Thymus (tissue), 11 donors: Measurements from ENCODE around the gene SLC9A1. TPM values are rescaled to one million over a fixed set of nuclear protein-coding genes. Genes with fewer than 3 reads are reported as not detected.
"Not testable (repeated sequence)": the region's sequence is repeated elsewhere in the genome, so short reads cannot be mapped to it uniquely, and the experiment has no call there.

ENCODE experiments used
- DNase-seq, 9 donors: peaks; one replicate each; pipeline ENCODE4 v3.0.0-alpha.2; 2013; ENCODE audit warnings: low spot score in 9 of 9, low read depth in 6 of 9, missing footprints in 1 of 9
- H3K27ac ChIP-seq, 2 donors: one replicate each; pipeline ENCODE4 v1.5.1; 2013; ENCODE audit warnings: control low read depth in 1 of 2, low read depth in 1 of 2, low read length in 1 of 2, mild to moderate bottlenecking in 1 of 2, moderate library complexity in 1 of 2
- H3K27me3 ChIP-seq, 2 donors: one replicate each; pipeline ENCODE4 v1.5.1; 2013; ENCODE audit warnings: low read length in 1 of 2; ENCODE audit not compliant: control insufficient read depth in 2 of 2, insufficient read depth in 1 of 2
- H3K36me3 ChIP-seq, 2 donors: one replicate each; pipeline ENCODE4 v1.5.1; 2013; ENCODE audit warnings: low read length in 1 of 2, mild to moderate bottlenecking in 1 of 2, moderate library complexity in 1 of 2; ENCODE audit not compliant: control insufficient read depth in 2 of 2, insufficient read depth in 2 of 2
- H3K4me1 ChIP-seq, 2 donors: one replicate each; pipeline ENCODE4 v1.5.1; 2013; ENCODE audit warnings: low read length in 2 of 2; ENCODE audit not compliant: control insufficient read depth in 2 of 2, insufficient read depth in 2 of 2
- H3K4me3 ChIP-seq, 2 donors: one replicate each; pipeline ENCODE4 v1.5.1; 2013; ENCODE audit warnings: low read length in 2 of 2, control low read depth in 1 of 2, mild to moderate bottlenecking in 1 of 2
- H3K9me3 ChIP-seq, 2 donors: one replicate each; pipeline ENCODE4 v1.5.1; 2013; ENCODE audit warnings: low read length in 1 of 2, mild to moderate bottlenecking in 1 of 2; ENCODE audit not compliant: control insufficient read depth in 2 of 2, insufficient read depth in 1 of 2
- WGBS: extraction: QIAGEN DNeasy Blood & Tissue Kit; methylation state at CpG from one replicate; pipeline ENCODE4 v1.1.7; 2013; 5-methylcytosine and 5-hydroxymethylcytosine counted together
- polyA plus RNA-seq: library from polyadenylated mRNA; stranded (reverse); fragments of 200-250 nt; gene quantifications from one replicate; pipeline ENCODE4 v1.2.3, GENCODE V29; 2013
- total RNA-seq: library from RNA; stranded (reverse); fragments of 120-200 nt; gene quantifications from one replicate; pipeline ENCODE4 v1.2.4, GENCODE V29; 2013
- donor health status: healthy.

Gene SLC9A1
- total and polyA plus RNA-seq, 2 donors: 1.7 to 11.1 TPM

DNA sequence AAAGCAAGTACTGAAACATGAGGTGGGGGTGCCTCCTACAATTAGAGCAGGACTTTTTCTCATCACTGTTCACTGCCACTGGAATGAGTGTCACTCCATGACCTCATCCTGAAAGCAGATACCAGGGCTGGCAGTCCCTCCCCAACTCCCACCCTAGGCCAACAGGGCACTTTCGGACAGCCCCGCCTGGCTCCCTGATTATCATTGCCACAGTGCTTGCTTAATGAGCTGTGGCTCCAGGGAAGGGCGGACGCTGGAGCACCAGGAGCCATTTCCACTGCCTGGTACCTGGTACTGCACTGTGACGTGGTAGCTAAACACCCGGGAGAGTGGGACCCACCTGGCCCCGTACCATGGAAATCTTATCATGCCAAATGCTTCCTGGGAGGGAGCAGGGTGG is 22.3 kb downstream of the SLC9A1 start:
- H3K9me3 ChIP-seq: no peaks in the 10 kb centered on the region
- no peak for DNase-seq
- H3K36me3 ChIP-seq: peaks cover 14 to 15% of the 10 kb centered on the region in 2 donors
- no peak overlapping the region for H3K4me3 ChIP-seq
- H3K27ac ChIP-seq: no peak overlapping the region
- peaks cover 14 to 19% of the 10 kb centered on the region in 2 donors for H3K4me1 ChIP-seq
- WGBS: 97% methylated on average over 7 of the region's 7 CpGs
- H3K27me3 ChIP-seq: no peaks in the 10 kb centered on the region

- no peaks in the 10 kb centered on the region for H3K27me3 ChIP-seq
- 89% methylated on average over 4 of the region's 4 CpGs for WGBS
- peaks cover 14 to 15% of the 10 kb centered on the region in 2 donors for H3K36me3 ChIP-seq
- DNase-seq: no peak
- no peaks in the 10 kb centered on the region for H3K9me3 ChIP-seq
- no peak overlapping the region for H3K4me3 ChIP-seq
- H3K4me1 ChIP-seq: peaks cover 10 to 14% of the 10 kb centered on the region in 2 donors
- peak overlapping the region in 1 of 2 donors; percentile 31 for H3K27ac ChIP-seq
Measured at GRCh38 chr1:27132147-27132546, 22.8 kb downstream of the SLC9A1 start.

DNA sequence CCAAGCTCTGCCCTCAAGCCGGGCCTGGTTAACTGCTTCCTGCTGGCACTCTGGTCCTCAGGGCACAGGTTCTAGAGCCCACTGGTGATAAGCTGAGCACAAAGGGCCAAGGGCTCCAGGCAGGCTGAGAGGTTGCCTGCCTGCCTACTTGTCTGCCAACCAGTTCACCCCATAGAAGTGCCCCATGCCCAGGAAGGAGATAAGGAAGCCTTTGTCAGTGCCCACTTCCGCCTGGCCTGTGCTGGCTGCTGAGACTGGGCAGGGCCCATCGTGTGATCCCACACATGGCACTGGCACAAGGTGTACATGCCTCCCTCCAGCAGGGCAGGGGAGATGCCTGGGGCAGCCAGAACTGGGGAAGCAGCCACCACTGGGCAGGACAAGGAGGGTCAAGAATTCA is 24.1 kb downstream of the SLC9A1 start:
- H3K9me3 ChIP-seq: no peaks in the 10 kb centered on the region
- H3K36me3 ChIP-seq: peaks cover 14 to 15% of the 10 kb centered on the region in 2 donors
- H3K4me3 ChIP-seq: no peak overlapping the region
- no peaks in the 10 kb centered on the region for H3K27me3 ChIP-seq
- H3K27ac ChIP-seq: no peak overlapping the region
- peaks cover 0 to under 1% of the 10 kb centered on the region in 2 donors for H3K4me1 ChIP-seq
- WGBS: 83% methylated on average over 3 of the region's 3 CpGs
- DNase-seq: no peak

- no peaks in the 10 kb centered on the region for H3K4me1 ChIP-seq
- no peak for DNase-seq
- H3K27ac ChIP-seq: no peak overlapping the region
- peaks cover 11 to 15% of the 10 kb centered on the region in 2 donors for H3K36me3 ChIP-seq
- H3K4me3 ChIP-seq: no peak overlapping the region
- WGBS: 97% methylated on average over 3 of the region's 3 CpGs
- no peaks in the 10 kb centered on the region for H3K27me3 ChIP-seq
- H3K9me3 ChIP-seq: no peaks in the 10 kb centered on the region
Measured at GRCh38 chr1:27129225-27129624, 25.7 kb downstream of the SLC9A1 start.

DNA sequence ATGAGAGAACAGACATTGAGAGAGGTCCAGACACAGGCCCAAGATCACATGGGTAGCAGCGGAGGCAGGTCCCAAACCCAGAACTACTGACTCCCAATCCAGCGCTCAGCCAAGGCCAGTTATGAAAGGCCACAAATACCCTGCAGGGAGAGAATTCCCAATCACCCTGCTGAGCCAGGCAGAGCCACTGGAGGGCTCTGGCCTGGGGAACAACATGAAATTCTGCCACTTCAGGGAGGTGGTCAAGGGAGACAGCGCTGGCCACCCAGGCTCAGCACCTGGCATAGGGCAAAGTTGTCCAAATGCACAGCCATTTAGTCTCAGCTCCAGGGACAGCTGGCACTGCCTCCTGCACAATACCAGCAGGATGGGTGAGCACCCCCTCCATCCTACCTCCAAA is 27.5 kb downstream of the SLC9A1 start:
- WGBS: 100% methylated on average over 3 of the region's 3 CpGs
- Histone ChIP-seq H3K27ac (no peak overlapping the region), H3K27me3 (no peaks in the 10 kb centered on the region), H3K36me3 (peaks cover 11 to 15% of the 10 kb centered on the region in 2 donors), H3K9me3 (no peaks in the 10 kb centered on the region), H3K4me1 (no peaks in the 10 kb centered on the region), H3K4me3 (no peak overlapping the region)
- no peak for DNase-seq

- no peak for DNase-seq
- 94% methylated on average over 5 of the region's 5 CpGs for WGBS
Measured at GRCh38 chr1:27126391-27126790, 28.5 kb downstream of the SLC9A1 start.

GRCh38 chr1:27125125-27125524 is 29.8 kb downstream of the SLC9A1 start:
- 98% methylated on average over 5 of the region's 5 CpGs for WGBS
- not testable (repeated sequence) for H3K27me3 ChIP-seq, H3K9me3 ChIP-seq, H3K27ac ChIP-seq, H3K4me3 ChIP-seq, H3K4me1 ChIP-seq, DNase-seq
- H3K36me3 ChIP-seq: peaks cover 7 to 15% of the 10 kb centered on the region in 2 donors

More at GRCh38 chr1:27126391-27126790, 28.5 kb downstream of the SLC9A1 start:
- H3K4me3 ChIP-seq: no peak overlapping the region
- H3K4me1 ChIP-seq: peaks cover 0 to 5% of the 10 kb centered on the region in 2 donors
- no peaks in the 10 kb centered on the region for H3K9me3 ChIP-seq
- H3K27me3 ChIP-seq: no peaks in the 10 kb centered on the region
- no peak overlapping the region for H3K27ac ChIP-seq
- H3K36me3 ChIP-seq: peaks cover 11 to 15% of the 10 kb centered on the region in 2 donors

- WGBS: 97% methylated on average over 3 of the region's 3 CpGs
- peaks cover 0 to 5% of the 10 kb centered on the region in 2 donors for H3K4me1 ChIP-seq
- H3K27me3 ChIP-seq: no peaks in the 10 kb centered on the region
- H3K4me3 ChIP-seq: no peak overlapping the region
- no peaks in the 10 kb centered on the region for H3K9me3 ChIP-seq
- DNase-seq: no peak
- peaks cover 4 to 15% of the 10 kb centered on the region in 2 donors for H3K36me3 ChIP-seq
- no peak overlapping the region for H3K27ac ChIP-seq
Measured at GRCh38 chr1:27124405-27124804, 30.5 kb downstream of the SLC9A1 start.

GRCh38 chr1:27122652-27123051 is 32.3 kb downstream of the SLC9A1 start:
- H3K4me3 ChIP-seq: no peak overlapping the region
- WGBS: 96% methylated on average over 4 of the region's 4 CpGs

More at GRCh38 chr1:27122652-27123051, 32.3 kb downstream of the SLC9A1 start:
- peaks cover 0 to under 1% of the 10 kb centered on the region in 2 donors for H3K36me3 ChIP-seq
- peaks cover 0 to 7% of the 10 kb centered on the region in 2 donors for H3K4me1 ChIP-seq
- no peak overlapping the region for H3K27ac ChIP-seq
- no peaks in the 10 kb centered on the region for H3K27me3 ChIP-seq
- DNase-seq: no peak
- no peaks in the 10 kb centered on the region for H3K9me3 ChIP-seq
